Measurements from ENCODE around the gene LRRC63. TPM values are rescaled to one million over a fixed set of nuclear protein-coding genes. Genes with fewer than 3 reads are reported as not detected.
"Not testable (repeated sequence)": the region's sequence is repeated elsewhere in the genome, so short reads cannot be mapped to it uniquely, and the experiment has no call there.

The LRRC63 gene
- total RNA-seq, 1 experiment from 2014 or later: not detected

DNA sequence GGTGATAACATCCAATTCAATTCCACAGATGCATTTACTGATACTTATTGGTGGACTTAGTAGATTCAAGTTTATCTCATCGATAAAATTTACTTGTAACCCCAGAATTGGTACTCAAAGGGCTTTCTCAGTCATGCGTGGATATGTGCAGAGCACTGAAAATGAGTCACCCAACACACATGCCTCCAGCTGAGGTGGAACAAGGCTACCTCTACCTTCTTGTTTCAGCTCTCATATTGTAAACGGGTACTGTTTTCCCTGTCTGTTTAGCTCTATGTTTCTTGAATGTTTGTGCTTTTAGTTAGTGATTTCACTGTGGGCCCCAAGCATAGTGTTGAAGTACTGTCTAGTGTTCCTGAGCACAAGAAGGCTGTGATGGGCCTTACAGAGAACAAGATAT lies 1.5 kb downstream of the LRRC63 start:
- POLR2A ChIA-PET: no interaction called here
- Histone ChIP-seq H3K4me3 (replicated peaks in 1 of 2; ENCODE audit: low read depth in 1 of 2, low read length in 2 of 2) (no peak overlapping the region), H3K36me3 (ENCODE audit: control insufficient read depth in 1 of 2, insufficient read depth in 2 of 2, low read length in 2 of 2) (no peaks in the 10 kb centered on the region), H2AFZ (ENCODE audit: low read depth, low read length, poor library complexity, severe bottlenecking) (no peak overlapping the region), H3K4me1 (ENCODE audit: control insufficient read depth in 1 of 2, insufficient read depth in 2 of 2, low read length in 2 of 2) (no peaks in the 10 kb centered on the region), H3K9ac (ENCODE audit: low read length) (no peak overlapping the region), H4K20me1 (ENCODE audit: insufficient read depth) (no peaks in the 10 kb centered on the region), H3K9me2 (ENCODE audit: insufficient read depth) (no peaks in the 10 kb centered on the region), H3K9me3 (ENCODE audit: control insufficient read depth in 1 of 2, insufficient read depth in 1 of 2, low read depth in 1 of 2, low read length in 2 of 2) (no peaks in the 10 kb centered on the region), H3K27me3 (ENCODE audit: insufficient read depth, low read length) (no peaks in the 10 kb centered on the region), H3K79me2 (ENCODE audit: insufficient read depth, low read length) (no peaks in the 10 kb centered on the region), H3K27ac (ENCODE audit: low read depth, low read length) (no peak overlapping the region), H3K4me2 (ENCODE audit: low read length) (no peak overlapping the region)
- no peak for DNase-seq (ENCODE audit: low read depth, low spot score)
- intact Hi-C loops (cut with micrococcal nuclease): no loop called here
- no peak for TF ChIP-seq EGR1 (IDR thresholded peaks at IDR 0.05; ENCODE audit: low read depth)
- TF ChIP-seq EZH2phosphoT487 (IDR thresholded peaks at IDR 0.05; ENCODE audit: borderline replicate concordance): no peak
- no peak for TF ChIP-seq SP1 (IDR thresholded peaks at IDR 0.05; ENCODE audit: low read depth)
- TF ChIP-seq YY1 (IDR thresholded peaks at IDR 0.05; ENCODE audit: extremely low read depth, insufficient replicate concordance, low read depth, low read length): no peak
- TF ChIP-seq JUND (IDR thresholded peaks at IDR 0.05): no peak
- TF ChIP-seq, protein P1, sequence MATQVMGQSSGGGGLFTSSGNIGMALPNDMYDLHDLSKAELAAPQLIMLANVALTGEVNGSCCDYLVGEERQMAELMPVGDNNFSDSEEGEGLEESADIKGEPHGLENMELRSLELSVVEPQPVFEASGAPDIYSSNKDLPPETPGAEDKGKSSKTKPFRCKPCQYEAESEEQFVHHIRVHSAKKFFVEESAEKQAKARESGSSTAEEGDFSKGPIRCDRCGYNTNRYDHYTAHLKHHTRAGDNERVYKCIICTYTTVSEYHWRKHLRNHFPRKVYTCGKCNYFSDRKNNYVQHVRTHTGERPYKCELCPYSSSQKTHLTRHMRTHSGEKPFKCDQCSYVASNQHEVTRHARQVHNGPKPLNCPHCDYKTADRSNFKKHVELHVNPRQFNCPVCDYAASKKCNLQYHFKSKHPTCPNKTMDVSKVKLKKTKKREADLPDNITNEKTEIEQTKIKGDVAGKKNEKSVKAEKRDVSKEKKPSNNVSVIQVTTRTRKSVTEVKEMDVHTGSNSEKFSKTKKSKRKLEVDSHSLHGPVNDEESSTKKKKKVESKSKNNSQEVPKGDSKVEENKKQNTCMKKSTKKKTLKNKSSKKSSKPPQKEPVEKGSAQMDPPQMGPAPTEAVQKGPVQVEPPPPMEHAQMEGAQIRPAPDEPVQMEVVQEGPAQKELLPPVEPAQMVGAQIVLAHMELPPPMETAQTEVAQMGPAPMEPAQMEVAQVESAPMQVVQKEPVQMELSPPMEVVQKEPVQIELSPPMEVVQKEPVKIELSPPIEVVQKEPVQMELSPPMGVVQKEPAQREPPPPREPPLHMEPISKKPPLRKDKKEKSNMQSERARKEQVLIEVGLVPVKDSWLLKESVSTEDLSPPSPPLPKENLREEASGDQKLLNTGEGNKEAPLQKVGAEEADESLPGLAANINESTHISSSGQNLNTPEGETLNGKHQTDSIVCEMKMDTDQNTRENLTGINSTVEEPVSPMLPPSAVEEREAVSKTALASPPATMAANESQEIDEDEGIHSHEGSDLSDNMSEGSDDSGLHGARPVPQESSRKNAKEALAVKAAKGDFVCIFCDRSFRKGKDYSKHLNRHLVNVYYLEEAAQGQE (IDR thresholded peaks at IDR 0.05; ENCODE audit: low read depth): no peak
- TF ChIP-seq FOSL1 (IDR thresholded peaks at IDR 0.05; ENCODE audit: low read depth): no peak
- TF ChIP-seq SRF (IDR thresholded peaks at IDR 0.05; ENCODE audit: low read depth): no peak
- TF ChIP-seq POLR2AphosphoS5 (IDR thresholded peaks at IDR 0.05; ENCODE audit: low read depth, low read length): no peak
- TF ChIP-seq ELF1 (IDR thresholded peaks at IDR 0.05; ENCODE audit: borderline replicate concordance, low read depth): no peak
- no peak for TF ChIP-seq TCF7L2 (IDR thresholded peaks at IDR 0.05; ENCODE audit: borderline replicate concordance, extremely low read depth, insufficient read depth, insufficient read length)
- no peak for TF ChIP-seq POLR2A (IDR thresholded peaks at IDR 0.05; ENCODE audit: borderline replicate concordance, extremely low read depth, insufficient read depth, insufficient read length)
- no peak for TF ChIP-seq ZNF274 (IDR thresholded peaks at IDR 0.05; ENCODE audit: low read depth, low read length)
- TF ChIP-seq, protein P2, sequence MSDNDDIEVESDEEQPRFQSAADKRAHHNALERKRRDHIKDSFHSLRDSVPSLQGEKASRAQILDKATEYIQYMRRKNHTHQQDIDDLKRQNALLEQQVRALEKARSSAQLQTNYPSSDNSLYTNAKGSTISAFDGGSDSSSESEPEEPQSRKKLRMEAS (IDR thresholded peaks at IDR 0.05): no peak
- no peak for TF ChIP-seq RAD21 (IDR thresholded peaks at IDR 0.05; ENCODE audit: low read depth)
- TF ChIP-seq EZH2 (IDR thresholded peaks at IDR 0.05): no peak
- TF ChIP-seq SIN3A (IDR thresholded peaks at IDR 0.05; ENCODE audit: low read depth): no peak
- TF ChIP-seq, protein P3, sequence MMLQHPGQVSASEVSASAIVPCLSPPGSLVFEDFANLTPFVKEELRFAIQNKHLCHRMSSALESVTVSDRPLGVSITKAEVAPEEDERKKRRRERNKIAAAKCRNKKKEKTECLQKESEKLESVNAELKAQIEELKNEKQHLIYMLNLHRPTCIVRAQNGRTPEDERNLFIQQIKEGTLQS (IDR thresholded peaks at IDR 0.05): no peak
- TF ChIP-seq CBX3 (IDR thresholded peaks at IDR 0.05; ENCODE audit: low read depth): no peak
- no peak for TF ChIP-seq ZFX (IDR thresholded peaks at IDR 0.05)
- no TSS peak for BruUV-seq (replicated peaks)
- RAD21 ChIA-PET (ENCODE audit: low non-redundant PET in 1 of 2, low total read pairs in 2 of 2, uncharacterized antibody in 2 of 2, unreplicated experiment in 2 of 2): no interaction called here
- no peak for ATAC-seq
- CTCF ChIA-PET: no interaction called here

DNA sequence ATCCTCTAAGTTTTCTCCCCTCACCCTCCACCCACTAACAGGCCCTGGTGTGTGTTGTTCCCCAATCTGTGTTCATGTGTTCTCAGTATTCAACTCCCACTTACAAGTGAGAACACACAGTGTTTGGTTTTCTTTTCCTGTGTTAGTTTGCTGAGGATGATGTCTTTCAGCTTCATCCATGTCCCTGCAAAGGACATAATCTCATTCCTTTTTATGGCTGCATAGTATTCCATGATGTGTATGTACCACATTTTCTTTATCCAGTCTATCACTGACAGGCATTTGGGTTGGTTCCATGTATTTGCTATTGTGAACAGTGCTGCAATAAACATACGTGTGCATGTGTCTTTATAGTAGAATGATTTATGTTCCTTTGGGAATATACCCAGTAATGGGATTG lies 3.0 kb downstream of the LRRC63 start:
- H4K20me1 ChIP-seq (ENCODE audit: insufficient read depth); H3K4me2 ChIP-seq (ENCODE audit: low read length); RAD21 ChIA-PET (ENCODE audit: low non-redundant PET in 1 of 2, low total read pairs in 2 of 2, uncharacterized antibody in 2 of 2, unreplicated experiment in 2 of 2); H2AFZ ChIP-seq (ENCODE audit: low read depth, low read length, poor library complexity, severe bottlenecking); H3K79me2 ChIP-seq (ENCODE audit: insufficient read depth, low read length); H3K4me1 ChIP-seq (ENCODE audit: control insufficient read depth in 1 of 2, insufficient read depth in 2 of 2, low read length in 2 of 2); POLR2A ChIA-PET; H3K27ac ChIP-seq (ENCODE audit: low read depth, low read length); ATAC-seq; H3K9ac ChIP-seq (ENCODE audit: low read length); H3K4me3 ChIP-seq (replicated peaks in 1 of 2; ENCODE audit: low read depth in 1 of 2, low read length in 2 of 2); DNase-seq (ENCODE audit: low read depth, low spot score); H3K27me3 ChIP-seq (ENCODE audit: insufficient read depth, low read length); H3K36me3 ChIP-seq (ENCODE audit: control insufficient read depth in 1 of 2, insufficient read depth in 2 of 2, low read length in 2 of 2); CTCF ChIA-PET; intact Hi-C loops (cut with micrococcal nuclease); H3K9me2 ChIP-seq (ENCODE audit: insufficient read depth); BruUV-seq (replicated peaks); H3K9me3 ChIP-seq (ENCODE audit: control insufficient read depth in 1 of 2, insufficient read depth in 1 of 2, low read depth in 1 of 2, low read length in 2 of 2): not testable (repeated sequence)

Data from HCT116 (cell line).